ENCODE results near the gene MDGA2.

- TF ChIP-seq EZH2 (IDR thresholded peaks at IDR 0.05) (no peak), POLR2AphosphoS5 (IDR thresholded peaks at IDR 0.05; ENCODE audit: borderline replicate concordance, low read depth, low read length) (no peak)
Measured at GRCh38 chr14:47060050-47060449, 615.4 kb downstream of the MDGA2 start.
